GM10847 (cell line): ENCODE results near the gene MZF1.

ENCODE experiments used
- POLR2A ChIP-seq: IDR thresholded peaks from 2 replicates; pipeline ENCODE4 v1.6.1; 2011; ENCODE audit not compliant: insufficient read length; ENCODE audit errors: extremely low read depth

MZF1 gene

DNA sequence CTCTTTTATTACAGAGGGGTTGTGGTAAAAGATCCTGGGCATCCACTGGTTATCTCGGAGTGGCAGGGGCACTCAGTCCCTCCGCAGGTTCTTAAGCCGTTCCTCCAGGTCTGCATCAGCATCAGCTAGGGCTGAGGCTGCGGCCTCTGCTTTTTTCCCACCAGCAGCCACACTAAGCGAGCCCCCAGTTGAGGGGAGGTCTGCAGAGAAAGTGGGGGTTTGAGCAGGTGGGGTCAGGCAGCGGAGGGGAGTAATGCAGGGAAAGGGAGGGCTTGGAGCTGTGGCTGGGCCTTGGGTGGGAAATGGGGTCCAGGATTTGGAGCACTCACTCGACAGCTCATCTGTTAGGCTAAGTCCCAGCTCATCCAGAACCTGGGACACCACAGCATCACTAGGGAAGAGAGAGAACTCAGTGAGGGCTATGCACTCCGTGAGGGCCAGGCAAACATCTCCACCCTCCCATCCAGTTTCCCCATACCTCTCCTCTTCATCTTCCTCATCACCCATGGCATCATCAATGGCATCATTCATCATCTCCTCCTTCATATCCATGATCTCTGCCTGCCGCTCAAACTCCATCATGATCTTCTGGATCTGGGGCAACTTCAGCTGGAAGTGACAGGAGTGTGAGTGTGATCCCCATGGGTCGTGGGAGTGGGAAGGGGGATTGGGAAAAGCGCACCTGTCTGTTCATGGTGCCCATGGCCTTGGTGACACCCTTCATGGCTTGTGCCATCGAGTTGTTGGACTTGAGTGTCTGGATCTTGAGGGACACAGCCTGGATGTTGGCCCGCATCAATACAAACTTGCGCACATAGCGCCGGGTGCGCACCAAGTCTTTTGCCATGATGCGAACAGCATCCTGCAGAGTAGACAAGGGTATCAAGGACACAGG, 21.3 kb downstream of the MZF1 start:
- no peak for TF ChIP-seq POLR2A

- TF ChIP-seq POLR2A, result no peak
These were observed 22.0 kb downstream of the MZF1 start for GRCh38 chr19:58551123-58551497.

DNA sequence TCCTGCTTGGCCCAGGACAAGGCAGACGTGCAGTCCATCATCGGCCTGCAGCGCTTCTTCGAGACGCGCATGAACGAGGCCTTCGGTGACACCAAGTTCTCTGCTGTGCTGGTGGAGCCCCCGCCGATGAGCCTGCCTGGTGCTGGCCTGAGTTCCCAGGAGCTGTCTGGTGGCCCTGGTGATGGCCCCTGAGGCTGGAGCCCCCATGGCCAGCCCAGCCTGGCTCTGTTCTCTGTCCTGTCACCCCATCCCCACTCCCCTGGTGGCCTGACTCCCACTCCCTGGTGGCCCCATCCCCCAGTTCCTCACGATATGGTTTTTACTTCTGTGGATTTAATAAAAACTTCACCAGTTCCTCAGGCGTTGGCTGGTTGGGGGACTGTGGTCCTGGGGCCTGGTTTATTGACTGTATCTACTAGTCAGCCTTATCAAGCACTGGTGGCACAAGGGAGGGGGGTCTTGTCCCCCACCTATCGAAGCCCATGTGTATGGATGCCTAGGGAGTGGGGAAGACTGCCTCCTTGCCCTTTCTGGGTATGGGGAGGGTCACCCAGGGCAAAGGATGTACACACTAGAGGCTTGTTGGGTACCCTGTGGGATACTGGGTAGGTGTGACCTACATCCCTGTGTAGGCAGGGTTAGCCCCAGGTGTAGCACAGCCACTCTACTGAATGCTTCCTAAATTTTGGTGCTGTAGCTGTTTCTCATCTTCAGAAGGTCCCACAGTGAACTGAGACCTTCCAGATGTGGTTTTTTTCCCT, 22.6 kb downstream of the MZF1 start:
- no peak for TF ChIP-seq POLR2A

GRCh38 chr19:58549664-58550361, 23.3 kb downstream of the MZF1 start:
- no peak for TF ChIP-seq POLR2A

DNA sequence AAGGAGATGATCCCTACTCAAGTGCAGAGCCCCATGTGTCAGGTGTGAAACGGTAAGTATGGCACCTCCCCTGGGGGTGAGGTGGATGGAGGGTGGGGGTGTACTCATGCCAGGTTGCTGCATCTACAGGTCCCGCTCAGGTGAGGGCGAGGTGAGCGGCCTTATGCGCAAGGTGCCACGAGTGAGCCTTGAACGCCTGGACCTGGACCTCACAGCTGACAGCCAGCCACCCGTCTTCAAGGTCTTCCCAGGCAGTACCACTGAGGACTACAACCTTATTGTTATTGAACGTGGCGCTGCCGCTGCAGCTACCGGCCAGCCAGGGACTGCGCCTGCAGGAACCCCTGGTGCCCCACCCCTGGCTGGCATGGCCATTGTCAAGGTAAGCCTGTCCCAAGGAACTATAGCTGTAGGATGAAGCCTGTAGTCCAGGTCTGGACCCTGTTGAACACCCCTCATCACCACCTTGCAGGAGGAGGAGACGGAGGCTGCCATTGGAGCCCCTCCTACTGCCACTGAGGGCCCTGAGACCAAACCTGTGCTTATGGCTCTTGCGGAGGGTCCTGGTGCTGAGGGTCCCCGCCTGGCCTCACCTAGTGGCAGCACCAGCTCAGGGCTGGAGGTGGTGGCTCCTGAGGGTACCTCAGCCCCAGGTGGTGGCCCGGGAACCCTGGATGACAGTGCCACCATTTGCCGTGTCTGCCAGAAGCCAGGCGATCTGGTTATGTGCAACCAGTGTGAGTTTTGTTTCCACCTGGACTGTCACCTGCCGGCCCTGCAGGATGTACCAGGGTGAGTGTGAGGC, 24.1 kb downstream of the MZF1 start:
- TF ChIP-seq POLR2A, result no peak

- no peak for TF ChIP-seq POLR2A
These were observed 25.5 kb downstream of the MZF1 start for GRCh38 chr19:58547323-58548312.

DNA sequence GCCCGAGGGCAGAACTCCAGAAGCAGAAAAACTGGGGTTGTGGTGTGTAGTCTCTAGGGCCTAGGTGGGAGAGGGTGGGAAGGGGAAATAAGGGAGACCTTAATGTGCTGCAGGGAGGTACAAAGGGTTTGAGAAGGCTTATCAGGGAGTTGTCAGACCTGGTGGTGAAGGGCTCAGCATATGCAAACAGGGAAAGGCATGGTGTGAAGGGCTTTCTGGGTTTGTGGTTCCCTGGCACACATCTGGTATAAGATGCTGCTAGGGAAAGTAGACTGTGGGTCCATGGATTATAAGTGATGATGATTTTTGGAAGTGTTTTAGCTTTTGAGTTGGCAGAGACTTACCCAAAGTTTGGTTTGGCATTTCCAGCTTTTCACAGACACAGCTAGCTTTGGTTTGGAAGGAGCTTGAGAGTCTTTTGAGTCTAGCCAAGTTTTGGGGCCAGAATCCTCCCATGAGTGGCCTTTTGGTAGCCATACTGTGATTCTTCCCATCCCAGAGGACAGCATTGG, 27.1 kb downstream of the MZF1 start:
- no peak for TF ChIP-seq POLR2A

GRCh38 chr19:58545286-58546018, 27.7 kb downstream of the MZF1 start:
- TF ChIP-seq POLR2A, result no peak

DNA sequence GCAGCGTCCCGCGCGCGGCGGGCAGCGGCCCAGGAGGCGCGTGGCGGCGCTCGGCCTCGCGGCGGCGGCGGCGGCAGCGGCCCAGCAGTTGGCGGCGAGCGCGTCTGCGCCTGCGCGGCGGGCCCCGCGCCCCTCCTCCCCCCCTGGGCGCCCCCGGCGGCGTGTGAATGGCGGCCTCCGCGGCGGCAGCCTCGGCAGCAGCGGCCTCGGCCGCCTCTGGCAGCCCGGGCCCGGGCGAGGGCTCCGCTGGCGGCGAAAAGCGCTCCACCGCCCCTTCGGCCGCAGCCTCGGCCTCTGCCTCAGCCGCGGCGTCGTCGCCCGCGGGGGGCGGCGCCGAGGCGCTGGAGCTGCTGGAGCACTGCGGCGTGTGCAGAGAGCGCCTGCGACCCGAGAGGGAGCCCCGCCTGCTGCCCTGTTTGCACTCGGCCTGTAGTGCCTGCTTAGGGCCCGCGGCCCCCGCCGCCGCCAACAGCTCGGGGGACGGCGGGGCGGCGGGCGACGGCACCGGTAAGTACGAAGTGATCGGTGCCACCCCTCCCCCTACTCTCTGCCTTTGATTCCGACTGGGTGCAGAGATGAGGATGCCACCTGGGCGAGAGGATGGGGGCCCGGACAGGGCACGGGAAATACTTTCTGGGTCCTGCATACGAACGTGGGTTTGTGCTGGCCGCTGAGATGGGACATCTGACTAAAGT, 28.4 kb downstream of the MZF1 start:
- TF ChIP-seq POLR2A, result no peak

DNA sequence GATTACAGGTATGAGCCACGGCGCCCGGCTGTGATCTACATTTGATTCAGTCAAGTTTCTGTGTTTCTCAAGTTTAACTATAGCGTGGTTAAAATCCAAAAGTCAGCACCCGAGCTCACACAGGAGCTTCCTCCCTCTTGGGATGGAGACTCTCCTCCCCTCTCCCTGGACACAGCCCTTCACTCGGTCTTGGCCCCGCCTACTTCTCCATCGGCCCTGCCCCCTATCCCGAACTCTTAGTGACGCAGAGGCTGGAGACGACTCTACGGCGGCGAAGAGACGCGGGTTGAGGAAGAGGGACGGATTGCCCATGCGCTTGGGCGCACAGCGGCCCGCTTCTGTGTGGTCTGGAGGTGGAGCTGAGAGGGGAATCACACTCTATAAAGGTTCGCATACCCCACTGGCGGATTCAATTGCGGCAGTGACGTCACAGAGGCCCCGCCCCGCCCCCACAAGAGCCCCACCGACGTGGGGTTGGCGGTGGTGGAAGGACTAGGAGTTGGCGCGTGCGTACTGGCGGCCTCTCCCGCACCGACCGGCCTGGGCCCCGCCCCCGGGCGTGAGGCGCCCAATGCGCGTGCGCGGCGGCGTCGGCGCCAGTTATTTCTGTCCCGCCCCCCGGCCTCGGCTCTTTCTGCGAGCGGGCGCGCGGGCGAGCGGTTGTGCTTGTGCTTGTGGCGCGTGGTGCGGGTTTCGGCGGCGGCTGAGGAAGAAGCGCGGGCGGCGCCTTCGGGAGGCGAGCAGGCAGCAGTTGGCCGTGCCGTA, 29.1 kb downstream of the MZF1 start, which contains the start of gene TRIM28:
TSS of gene TRIM28 (plus strand) at position 239 of the 765 bp plus-strand sequence. CDS start 694 bp downstream, outside the sequence.
- peak; percentile 99 for TF ChIP-seq POLR2A
